Panc1 (cell line): ENCODE results near the gene VHLL.

ENCODE experiments used
- CTCF ChIP-seq: fragments of 450-650 bp; IDR thresholded peaks from 2 replicates; pipeline ENCODE4 v1.5.1; 2017; ENCODE audit warnings: mild to moderate bottlenecking
- POLR2AphosphoS5 ChIP-seq: IDR thresholded peaks from 2 replicates; pipeline ENCODE4 v1.6.1; 2012; ENCODE audit warnings: mild to moderate bottlenecking, low read depth, low read length, moderate library complexity
- REST ChIP-seq, 2 experiments: IDR thresholded peaks; 2 replicates each; pipeline ENCODE4 v1.6.1; 2011 to 2012; ENCODE audit warnings: low read depth in 2 of 2, control low read depth in 1 of 2, low read length in 1 of 2, mild to moderate bottlenecking in 1 of 2, moderate library complexity in 1 of 2; ENCODE audit not compliant: insufficient read depth in 1 of 2
- SIN3A ChIP-seq: IDR thresholded peaks from 2 replicates; pipeline ENCODE4 v1.6.1; 2012; ENCODE audit warnings: low read depth, mild to moderate bottlenecking, low read length, moderate library complexity, borderline replicate concordance; ENCODE audit not compliant: insufficient read depth

GRCh38 chr1:156262461-156263287, 36.4 kb downstream of the VHLL start:
- no peak for TF ChIP-seq POLR2AphosphoS5
- no peak for TF ChIP-seq CTCF
- TF ChIP-seq SIN3A = no peak
- no peak for TF ChIP-seq REST (IDR thresholded peaks at IDR 0.05; ENCODE audit: insufficient read depth in 1 of 2, low read depth in 2 of 2, low read length in 1 of 2)
